ENCODE data around the gene AP4M1.

Gene AP4M1

GRCh38 chr7:100101016-100101862 is at the start of gene AP4M1, which contains the start of gene MCM7:
TSS of gene AP4M1 (plus strand) at chr7:100101643. CDS start at chr7:100101715, 72 bp downstream.
TSS of gene MCM7 (minus strand) at chr7:100101397. CDS start at chr7:100101294, 103 bp downstream.
- peak; percentile 99 for DNase-seq

- peak; percentile 74 to 88 for DNase-seq
These were observed 48.2 kb upstream of the AP4M1 start for GRCh38 chr7:100053215-100053614.

GRCh38 chr7:100057006-100057405 is 44.4 kb upstream of the AP4M1 start:
- no peak for DNase-seq

- no peak for DNase-seq
These were observed 42.1 kb upstream of the AP4M1 start for GRCh38 chr7:100059251-100059739.

GRCh38 chr7:100061518-100062193 is 39.8 kb upstream of the AP4M1 start:
- no peak for DNase-seq

GRCh38 chr7:100063376-100063775 is 38.1 kb upstream of the AP4M1 start:
- DNase-seq: no peak

GRCh38 chr7:100064162-100064561 is 37.3 kb upstream of the AP4M1 start:
- DNase-seq: no peak

- no peak for DNase-seq
These were observed 35.8 kb upstream of the AP4M1 start for GRCh38 chr7:100065452-100066186.

GRCh38 chr7:100066953-100067352 is 34.5 kb upstream of the AP4M1 start:
- no peak for DNase-seq

- DNase-seq: no peak
These were observed 31.5 kb upstream of the AP4M1 start for GRCh38 chr7:100069991-100070390.

GRCh38 chr7:100071018-100071723 is 30.3 kb upstream of the AP4M1 start:
- no peak for DNase-seq

- DNase-seq: no peak
These were observed 29.0 kb upstream of the AP4M1 start for GRCh38 chr7:100072462-100072861.

GRCh38 chr7:100074841-100075240 is 26.6 kb upstream of the AP4M1 start:
- no peak for DNase-seq

GRCh38 chr7:100075418-100075817 is 26.0 kb upstream of the AP4M1 start:
- DNase-seq: no peak

- DNase-seq: no peak
These were observed 24.2 kb upstream of the AP4M1 start for GRCh38 chr7:100077205-100077604.

- DNase-seq: no peak
These were observed 22.4 kb upstream of the AP4M1 start for GRCh38 chr7:100079024-100079560.

- DNase-seq: peak; percentile 48 to 72
These were observed 20.4 kb upstream of the AP4M1 start for GRCh38 chr7:100080907-100081534.

- DNase-seq: peak; percentile 99
These were observed 19.8 kb upstream of the AP4M1 start, which contains the start of gene ZNF3 for GRCh38 chr7:100081535-100082102. TSS of gene ZNF3 (minus strand) at chr7:100081723. CDS start at chr7:100077357, 4,366 bp downstream.

- DNase-seq: no peak
These were observed 18.5 kb upstream of the AP4M1 start for GRCh38 chr7:100082978-100083377.

- no peak for DNase-seq
These were observed 15.9 kb upstream of the AP4M1 start for GRCh38 chr7:100085515-100085914.

GRCh38 chr7:100087055-100087750 is 14.2 kb upstream of the AP4M1 start:
- DNase-seq: no peak

All from NCI-H2081 (cell line).